Liver (tissue), 9 donors: ENCODE measurements around the gene MAML3. TPM values are rescaled to one million over a fixed set of nuclear protein-coding genes. Genes with fewer than 3 reads are reported as not detected.

Experiments used
- DNase-seq: peaks from one replicate; pipeline ENCODE4 v3.0.0-alpha.2; 2017; ENCODE audit warnings: low spot score
- H3K27ac ChIP-seq, 2 donors: one replicate each; pipeline ENCODE4 v1.7.0; 2013; ENCODE audit warnings: inconsistent platforms in 2 of 2, low read length in 2 of 2, control low read depth in 1 of 2, low read depth in 1 of 2, mild to moderate bottlenecking in 1 of 2
- H3K27me3 ChIP-seq, 4 donors: one replicate each; pipeline versions ENCODE4 v1.6.1 to v1.7.0; 2013; ENCODE audit warnings: low read length in 3 of 4, inconsistent platforms in 1 of 4, mild to moderate bottlenecking in 1 of 4, moderate library complexity in 1 of 4; ENCODE audit not compliant: control insufficient read depth in 4 of 4, insufficient read depth in 4 of 4
- H3K36me3 ChIP-seq, 4 donors: one replicate each; pipeline versions ENCODE4 v1.6.1 to v1.7.0; 2013; ENCODE audit warnings: low read length in 3 of 4, mild to moderate bottlenecking in 3 of 4, low read depth in 1 of 4, moderate library complexity in 1 of 4; ENCODE audit not compliant: control insufficient read depth in 4 of 4, insufficient read depth in 3 of 4
- H3K4me1 ChIP-seq, 4 donors: one replicate each; pipeline versions ENCODE4 v1.6.1 to v1.7.0; 2013; ENCODE audit warnings: low read length in 3 of 4, mild to moderate bottlenecking in 3 of 4, moderate library complexity in 1 of 4; ENCODE audit not compliant: control insufficient read depth in 4 of 4, insufficient read depth in 4 of 4
- H3K4me3 ChIP-seq, 3 donors: one replicate each; pipeline versions ENCODE4 v1.6.1 to v1.7.0; 2013; ENCODE audit warnings: low read length in 3 of 3, control low read depth in 1 of 3, low read depth in 1 of 3, mild to moderate bottlenecking in 1 of 3
- H3K9ac ChIP-seq, 2 donors: one replicate each; pipeline ENCODE4 v1.7.0; 2013; ENCODE audit warnings: low read length in 2 of 2, mild to moderate bottlenecking in 2 of 2, moderate library complexity in 2 of 2, control low read depth in 1 of 2, low read depth in 1 of 2
- H3K9me3 ChIP-seq, 4 donors: one replicate each; pipeline versions ENCODE4 v1.6.1 to v1.7.0; 2013; ENCODE audit warnings: low read length in 3 of 4; ENCODE audit not compliant: control insufficient read depth in 4 of 4
- EGR1 ChIP-seq, 2 donors: IDR thresholded peaks; 2 replicates each; pipeline ENCODE4 v1.6.1; 2016 to 2018; ENCODE audit warnings: antibody characterized with exemption in 2 of 2, low read depth in 2 of 2
- FOXA1 ChIP-seq: IDR thresholded peaks from 2 replicates; pipeline ENCODE4 v1.6.1; 2016; ENCODE audit warnings: antibody characterized with exemption
- FOXA2 ChIP-seq: IDR thresholded peaks from 2 replicates; pipeline ENCODE4 v1.6.1; 2016; ENCODE audit warnings: antibody characterized with exemption
- HNF4A ChIP-seq, 2 donors: conservative IDR thresholded peaks; 2 replicates each; pipeline ENCODE4 v1.6.1; 2016; ENCODE audit warnings: antibody characterized with exemption in 2 of 2, mild to moderate bottlenecking in 2 of 2
- JUND ChIP-seq, 2 donors: IDR thresholded peaks; 2 replicates each; pipeline ENCODE4 v1.6.1; 2016; ENCODE audit warnings: antibody characterized with exemption in 2 of 2
- NR2F2 ChIP-seq: IDR thresholded peaks from 2 replicates; pipeline ENCODE4 v1.6.1; 2016; ENCODE audit warnings: antibody characterized with exemption
- RAD21 ChIP-seq, 2 donors: IDR thresholded peaks; 2 replicates each; pipeline ENCODE4 v1.6.1; 2016; ENCODE audit warnings: antibody characterized with exemption in 2 of 2, mild to moderate bottlenecking in 2 of 2
- RXRA ChIP-seq, 2 donors: IDR thresholded peaks; 2 replicates each; pipeline ENCODE4 v1.6.1; 2017 to 2018; ENCODE audit warnings: antibody characterized with exemption in 2 of 2, mild to moderate bottlenecking in 1 of 2
- SP1 ChIP-seq: IDR thresholded peaks from 2 replicates; pipeline ENCODE4 v1.6.1; 2018; ENCODE audit warnings: antibody characterized with exemption, mild to moderate bottlenecking
- YY1 ChIP-seq: IDR thresholded peaks from 2 replicates; pipeline ENCODE4 v1.6.1; 2016; ENCODE audit warnings: antibody characterized with exemption, mild to moderate bottlenecking
- WGBS: extraction: QIAGEN DNeasy Blood & Tissue Kit; methylation state at CpG from one replicate; pipeline ENCODE4 v1.1.7; 2013; 5-methylcytosine and 5-hydroxymethylcytosine counted together
- polyA plus RNA-seq, 2 donors: library from polyadenylated mRNA; stranded (reverse) in 1 of 2; unstranded in 1 of 2; fragments of 200-250 nt in 1 of 2; fragments of >200 nt in 1 of 2; fragmentation: Nextera tagmentation in 1 of 2; extraction: Ambion mirVana in 1 of 2; gene quantifications; one replicate each; pipeline versions ENCODE4 v1.2.1 to v1.2.3, GENCODE V29; 2013 to 2015
- total RNA-seq, 2 donors: library from RNA; depleted of rRNA; stranded (reverse); fragments of >200 nt; gene quantifications; one replicate each; pipeline ENCODE4 v1.2.3, GENCODE V29; 2014
- TF ChIP-seq, protein P1 (sequence below): IDR thresholded peaks from 2 replicates; pipeline ENCODE4 v1.6.1; 2016; ENCODE audit warnings: antibody characterized with exemption
- TF ChIP-seq, protein P2 (sequence below): IDR thresholded peaks from 2 replicates; pipeline ENCODE4 v1.6.1; 2016; ENCODE audit warnings: antibody characterized with exemption, mild to moderate bottlenecking
- TF ChIP-seq, protein P3 (sequence below): IDR thresholded peaks from 2 replicates; pipeline ENCODE4 v1.6.1; 2016; ENCODE audit warnings: antibody characterized with exemption
- donor health status: healthy.
- donor health status: healthy.
- donor health status: healthy.
- donor health status: healthy.
- donor health status: healthy.

The MAML3 gene
- total and polyA plus RNA-seq, 4 donors, result 1.3 to 4.3 (median 2.7) TPM

DNA sequence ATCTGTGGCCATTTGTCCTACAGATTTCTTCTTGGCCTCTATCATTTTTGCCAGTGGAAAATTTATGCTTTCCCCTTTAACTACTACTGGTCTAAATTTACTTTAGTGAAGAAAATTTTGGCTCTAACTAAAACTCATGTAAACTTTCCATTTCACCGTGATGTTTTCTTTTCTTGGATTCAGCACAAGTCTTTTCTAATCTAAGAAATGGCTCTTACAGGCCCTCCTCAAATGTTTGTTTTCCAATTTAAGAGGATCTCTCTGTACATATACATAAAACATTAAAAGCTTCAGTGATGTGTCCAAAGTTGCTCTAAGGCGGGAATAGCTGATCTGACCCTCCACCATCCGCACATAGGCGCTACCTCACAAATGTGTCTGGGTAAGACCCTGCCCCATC is 68.1 kb downstream of the MAML3 start:
- no peaks in the 10 kb centered on the region for H3K4me1 ChIP-seq
- no peak overlapping the region for H3K27ac ChIP-seq
- DNase-seq, result no peak
- 86% methylated on average over 4 of the region's 4 CpGs for WGBS
- no peaks in the 10 kb centered on the region for H3K36me3 ChIP-seq
- no peaks in the 10 kb centered on the region for H3K9me3 ChIP-seq
- H3K4me3 ChIP-seq, result no peak overlapping the region
- TF ChIP-seq, protein P1, sequence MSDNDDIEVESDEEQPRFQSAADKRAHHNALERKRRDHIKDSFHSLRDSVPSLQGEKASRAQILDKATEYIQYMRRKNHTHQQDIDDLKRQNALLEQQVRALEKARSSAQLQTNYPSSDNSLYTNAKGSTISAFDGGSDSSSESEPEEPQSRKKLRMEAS, result no peak
- no peak for TF ChIP-seq EGR1 (IDR thresholded peaks at IDR 0.05; ENCODE audit: low read depth in 2 of 2)
- TF ChIP-seq YY1, result no peak
- TF ChIP-seq RXRA (IDR thresholded peaks at IDR 0.05), result no peak
- TF ChIP-seq HNF4A (conservative IDR thresholded peaks at IDR 0.05), result no peak
- TF ChIP-seq, protein P2, sequence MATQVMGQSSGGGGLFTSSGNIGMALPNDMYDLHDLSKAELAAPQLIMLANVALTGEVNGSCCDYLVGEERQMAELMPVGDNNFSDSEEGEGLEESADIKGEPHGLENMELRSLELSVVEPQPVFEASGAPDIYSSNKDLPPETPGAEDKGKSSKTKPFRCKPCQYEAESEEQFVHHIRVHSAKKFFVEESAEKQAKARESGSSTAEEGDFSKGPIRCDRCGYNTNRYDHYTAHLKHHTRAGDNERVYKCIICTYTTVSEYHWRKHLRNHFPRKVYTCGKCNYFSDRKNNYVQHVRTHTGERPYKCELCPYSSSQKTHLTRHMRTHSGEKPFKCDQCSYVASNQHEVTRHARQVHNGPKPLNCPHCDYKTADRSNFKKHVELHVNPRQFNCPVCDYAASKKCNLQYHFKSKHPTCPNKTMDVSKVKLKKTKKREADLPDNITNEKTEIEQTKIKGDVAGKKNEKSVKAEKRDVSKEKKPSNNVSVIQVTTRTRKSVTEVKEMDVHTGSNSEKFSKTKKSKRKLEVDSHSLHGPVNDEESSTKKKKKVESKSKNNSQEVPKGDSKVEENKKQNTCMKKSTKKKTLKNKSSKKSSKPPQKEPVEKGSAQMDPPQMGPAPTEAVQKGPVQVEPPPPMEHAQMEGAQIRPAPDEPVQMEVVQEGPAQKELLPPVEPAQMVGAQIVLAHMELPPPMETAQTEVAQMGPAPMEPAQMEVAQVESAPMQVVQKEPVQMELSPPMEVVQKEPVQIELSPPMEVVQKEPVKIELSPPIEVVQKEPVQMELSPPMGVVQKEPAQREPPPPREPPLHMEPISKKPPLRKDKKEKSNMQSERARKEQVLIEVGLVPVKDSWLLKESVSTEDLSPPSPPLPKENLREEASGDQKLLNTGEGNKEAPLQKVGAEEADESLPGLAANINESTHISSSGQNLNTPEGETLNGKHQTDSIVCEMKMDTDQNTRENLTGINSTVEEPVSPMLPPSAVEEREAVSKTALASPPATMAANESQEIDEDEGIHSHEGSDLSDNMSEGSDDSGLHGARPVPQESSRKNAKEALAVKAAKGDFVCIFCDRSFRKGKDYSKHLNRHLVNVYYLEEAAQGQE, result no peak
- no peak for TF ChIP-seq NR2F2
- TF ChIP-seq RAD21 (IDR thresholded peaks at IDR 0.05), result no peak
- TF ChIP-seq SP1, result no peak
- TF ChIP-seq, protein P3, sequence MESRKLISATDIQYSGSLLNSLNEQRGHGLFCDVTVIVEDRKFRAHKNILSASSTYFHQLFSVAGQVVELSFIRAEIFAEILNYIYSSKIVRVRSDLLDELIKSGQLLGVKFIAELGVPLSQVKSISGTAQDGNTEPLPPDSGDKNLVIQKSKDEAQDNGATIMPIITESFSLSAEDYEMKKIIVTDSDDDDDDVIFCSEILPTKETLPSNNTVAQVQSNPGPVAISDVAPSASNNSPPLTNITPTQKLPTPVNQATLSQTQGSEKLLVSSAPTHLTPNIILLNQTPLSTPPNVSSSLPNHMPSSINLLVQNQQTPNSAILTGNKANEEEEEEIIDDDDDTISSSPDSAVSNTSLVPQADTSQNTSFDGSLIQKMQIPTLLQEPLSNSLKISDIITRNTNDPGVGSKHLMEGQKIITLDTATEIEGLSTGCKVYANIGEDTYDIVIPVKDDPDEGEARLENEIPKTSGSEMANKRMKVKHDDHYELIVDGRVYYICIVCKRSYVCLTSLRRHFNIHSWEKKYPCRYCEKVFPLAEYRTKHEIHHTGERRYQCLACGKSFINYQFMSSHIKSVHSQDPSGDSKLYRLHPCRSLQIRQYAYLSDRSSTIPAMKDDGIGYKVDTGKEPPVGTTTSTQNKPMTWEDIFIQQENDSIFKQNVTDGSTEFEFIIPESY, result no peak
- TF ChIP-seq JUND (IDR thresholded peaks at IDR 0.05), result no peak
- TF ChIP-seq FOXA1, result no peak
- no peak overlapping the region for H3K9ac ChIP-seq
- no peaks in the 10 kb centered on the region for H3K27me3 ChIP-seq

DNA sequence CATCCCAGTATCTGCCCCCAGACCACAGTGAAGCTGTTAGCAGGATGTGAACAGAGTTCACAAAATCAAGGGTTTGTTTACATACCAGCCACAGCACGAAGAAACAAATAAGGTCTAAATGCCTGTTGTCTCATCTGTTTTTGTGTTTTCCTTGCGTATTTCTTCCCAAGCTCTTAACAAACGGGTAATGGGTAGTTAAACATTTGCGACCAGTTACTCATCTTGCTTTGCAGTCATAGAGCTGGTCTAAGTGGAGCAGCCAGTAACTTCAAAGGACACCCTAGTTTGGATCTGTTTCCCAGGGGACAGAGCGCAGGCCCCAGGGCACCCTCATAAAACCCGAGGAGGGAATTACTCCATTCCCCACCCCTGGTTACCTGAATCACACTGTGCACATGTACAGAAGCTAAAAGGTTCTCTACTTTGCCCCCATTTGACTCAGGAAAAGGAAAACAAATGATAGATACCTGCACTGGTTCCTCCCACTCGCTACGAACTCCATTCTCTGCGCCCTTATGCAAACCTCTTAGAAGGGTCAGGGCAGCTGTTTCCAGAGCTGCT is 68.8 kb downstream of the MAML3 start:
- no peaks in the 10 kb centered on the region for H3K36me3 ChIP-seq
- WGBS, result 80% methylated on average over 9 of the region's 9 CpGs
- no peak overlapping the region for H3K27ac ChIP-seq
- no peak for TF ChIP-seq FOXA2
- no peak for TF ChIP-seq NR2F2
- H3K4me1 ChIP-seq, result no peaks in the 10 kb centered on the region
- H3K9ac ChIP-seq, result no peak overlapping the region
- DNase-seq, result no peak
- no peak overlapping the region for H3K4me3 ChIP-seq
- H3K27me3 ChIP-seq, result no peaks in the 10 kb centered on the region
- H3K9me3 ChIP-seq, result no peaks in the 10 kb centered on the region

DNA sequence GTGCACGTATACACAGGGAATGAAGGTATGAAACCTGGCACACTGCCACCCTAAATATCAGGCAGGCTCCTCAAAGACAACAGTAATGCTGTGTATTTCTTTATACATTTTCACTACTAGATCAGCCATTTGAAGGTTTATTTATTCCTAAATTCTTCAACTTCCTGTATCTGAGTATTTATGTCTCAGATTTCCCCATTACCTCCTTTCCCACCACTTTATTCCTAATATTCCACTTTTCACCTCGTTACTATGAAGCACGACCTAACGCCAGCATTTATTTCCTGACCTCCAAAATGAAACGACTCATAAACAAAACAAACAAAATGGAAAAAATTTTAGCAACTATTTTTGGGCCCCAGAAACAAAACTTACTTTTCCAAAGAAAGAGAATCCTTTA is 69.6 kb downstream of the MAML3 start:
- TF ChIP-seq RAD21 (IDR thresholded peaks at IDR 0.05), result no peak
- TF ChIP-seq, protein P3, result no peak
- no peaks in the 10 kb centered on the region for H3K27me3 ChIP-seq
- no peak overlapping the region for H3K9ac ChIP-seq
- H3K4me3 ChIP-seq, result no peak overlapping the region
- H3K9me3 ChIP-seq, result no peaks in the 10 kb centered on the region
- no peak for DNase-seq
- WGBS, result 78% methylated on average over 5 of the region's 5 CpGs
- no peaks in the 10 kb centered on the region for H3K4me1 ChIP-seq
- H3K36me3 ChIP-seq, result no peaks in the 10 kb centered on the region
- no peak overlapping the region for H3K27ac ChIP-seq
